A549 (cell line): ENCODE data around the gene IKBKG. TPM values are rescaled to one million over a fixed set of nuclear protein-coding genes. Genes with fewer than 3 reads are reported as not detected.

Source experiments
- ATAC-seq, 2 experiments: fragments of 200-7000 bp in 1 of 2; fragments of >200 bp in 1 of 2; cut with Nextera tagmentation in 1 of 2; cut with Tn5 transposase in 1 of 2; 3 replicates each; pipeline versions ENCODE4 v1.8.0 to v1.9.1; 2018 to 2020; ENCODE audit warnings: mild to moderate bottlenecking in 1 of 2, moderate library complexity in 1 of 2
- CTCF ChIA-PET: fragments of 300-600 bp; sonication (Branson Sonifier 250); formaldehyde crosslinking; extraction: SDS; loops from one replicate; lab custom pipeline; 2021; ENCODE audit warnings: antibody characterized with exemption, inconsistent platforms; lab: Yijun Ruan, JAX
- POLR2A ChIA-PET: fragments of 350-600 bp; formaldehyde crosslinking; extraction: SDS; loops from one replicate; lab custom pipeline; 2021; ENCODE audit warnings: antibody characterized with exemption, inconsistent platforms; lab: Yijun Ruan, JAX
- DNase-seq, 2 experiments: peaks; one replicate each; pipeline versions ENCODE4 v3.0.0 to v3.0.0-alpha.2; 2011 to 2016; ENCODE audit warnings: low read depth in 1 of 2, low spot score in 1 of 2
- FAIRE-seq: peaks from 2 replicates; lab custom pipeline; 2011; peaks lifted over from hg19 to GRCh38; lab: Jason Lieb, UNC
- H3K27ac ChIP-seq, 2 experiments: fragments of >200 bp; sonication (Bioruptor Twin); formaldehyde crosslinking; 3 replicates each; pipeline ENCODE4 v1.5.1; 2016 to 2017
- H3K4me1 ChIP-seq: fragments of >200 bp; sonication (Bioruptor Twin); formaldehyde crosslinking; 3 replicates; pipeline ENCODE4 v1.6.1; 2016
- H3K4me2 ChIP-seq: fragments of >200 bp; sonication (Bioruptor Twin); formaldehyde crosslinking; 3 replicates; pipeline ENCODE4 v1.6.1; 2016
- H3K4me3 ChIP-seq: fragments of >200 bp; sonication (Bioruptor Twin); formaldehyde crosslinking; 3 replicates; pipeline ENCODE4 v1.5.1; 2016
- H3K9me3 ChIP-seq: fragments of >200 bp; sonication (Bioruptor Twin); formaldehyde crosslinking; 3 replicates; pipeline ENCODE4 v1.6.1; 2016
- CBX2 ChIP-seq: fragments of 200-600 bp; sonication (generic); IDR thresholded peaks from 2 replicates; pipeline ENCODE4 v1.6.1; 2016; ENCODE audit warnings: low read depth, mild to moderate bottlenecking, borderline replicate concordance
- CBX8 ChIP-seq: fragments of 200-600 bp; sonication (generic); IDR thresholded peaks from 2 replicates; pipeline ENCODE4 v1.6.1; 2016
- CEBPB ChIP-seq, 2 experiments: fragments of >200 bp in 1 of 2; sonication (Bioruptor Twin) in 1 of 2; formaldehyde crosslinking in 1 of 2; IDR thresholded peaks; 2 replicates each; pipeline ENCODE4 v1.6.1; 2012 to 2016
- EHMT2 ChIP-seq: fragments of 200-600 bp; sonication (generic); IDR thresholded peaks from 2 replicates; pipeline ENCODE4 v1.6.1; 2016; ENCODE audit warnings: antibody characterized with exemption, low read depth, mild to moderate bottlenecking, moderate library complexity
- FOSB ChIP-seq: fragments of 250-450 bp; sonication (Bioruptor Pico); IDR thresholded peaks from 2 replicates; pipeline ENCODE4 v1.5.0; 2020; ENCODE audit warnings: mild to moderate bottlenecking, moderate library complexity
- FOSL2 ChIP-seq, 2 experiments: fragments of 450-650 bp in 1 of 2; fragments of >200 bp in 1 of 2; sonication (Bioruptor Twin) in 1 of 2; formaldehyde crosslinking; IDR thresholded peaks; 2 replicates each; pipeline versions ENCODE4 v1.5.0 to v1.6.1; 2016 to 2020; ENCODE audit warnings: mild to moderate bottlenecking in 1 of 2, moderate library complexity in 1 of 2
- HDAC2 ChIP-seq: fragments of 200-600 bp; sonication (generic); IDR thresholded peaks from 2 replicates; pipeline ENCODE4 v1.6.1; 2016
- KDM1A ChIP-seq: fragments of 200-600 bp; sonication (generic); IDR thresholded peaks from 2 replicates; pipeline ENCODE4 v1.6.1; 2016; ENCODE audit warnings: low read depth, mild to moderate bottlenecking
- KDM5A ChIP-seq: fragments of 200-600 bp; sonication (generic); IDR thresholded peaks from 2 replicates; pipeline ENCODE4 v1.6.1; 2016; ENCODE audit warnings: antibody characterized with exemption, mild to moderate bottlenecking
- NR3C1 ChIP-seq: fragments of >200 bp; sonication (Bioruptor Twin); formaldehyde crosslinking; IDR thresholded peaks from 3 replicates; pipeline ENCODE4 v1.6.1; 2017
- POLR2A ChIP-seq: IDR thresholded peaks from 2 replicates; pipeline ENCODE4 v1.6.1; 2012; ENCODE audit warnings: mild to moderate bottlenecking, low read length
- RNF2 ChIP-seq: fragments of 200-600 bp; sonication (generic); IDR thresholded peaks from 2 replicates; pipeline ENCODE4 v1.6.1; 2016; ENCODE audit warnings: low read depth, mild to moderate bottlenecking, antibody characterized with exemption, moderate library complexity, borderline replicate concordance
- SMC3 ChIP-seq: fragments of >200 bp; sonication (Bioruptor Twin); formaldehyde crosslinking; IDR thresholded peaks from 3 replicates; pipeline ENCODE4 v1.6.1; 2018; ENCODE audit warnings: inconsistent platforms
- SREBF2 ChIP-seq: fragments of 450-650 bp; IDR thresholded peaks from 2 replicates; pipeline ENCODE4 v1.6.1; 2014; ENCODE audit warnings: mild to moderate bottlenecking, moderate library complexity
- ZC3H11A ChIP-seq: fragments of 450-650 bp; IDR thresholded peaks from 2 replicates; pipeline ENCODE4 v1.6.1; 2014; ENCODE audit warnings: antibody characterized with exemption, mild to moderate bottlenecking
- WGBS: methylation state at CpG from one replicate; pipeline ENCODE4 v1.1.6; 2017; ENCODE audit errors: missing lambda C conversion rate; 5-methylcytosine and 5-hydroxymethylcytosine counted together
- polyA plus RNA-seq, 4 experiments: library from polyadenylated mRNA; depleted of rRNA in 3 of 4; stranded (reverse); fragments of >200 nt; fragmentation: RNase III in 1 of 4; extraction: RNeasy Plus Mini Kit Qiagen cat#74134 plus additional on column Dnase treatment in 1 of 4; gene quantifications; 2 replicates in 3 of 4; 3 replicates in 1 of 4; pipeline ENCODE4 v1.2.3, GENCODE V29; 2011 to 2017
- TF ChIP-seq, protein P1 (sequence below): fragments of 250-450 bp; sonication (Bioruptor Pico); IDR thresholded peaks from 2 replicates; pipeline ENCODE4 v1.5.0; 2020; ENCODE audit warnings: low read depth, mild to moderate bottlenecking, moderate library complexity
- TF ChIP-seq, protein P2 (sequence below): fragments of 200-600 bp; sonication (generic); IDR thresholded peaks from 2 replicates; pipeline ENCODE4 v1.6.1; 2016; ENCODE audit warnings: antibody characterized with exemption, mild to moderate bottlenecking, moderate library complexity
- TF ChIP-seq, protein P3 (sequence below): IDR thresholded peaks from 2 replicates; pipeline ENCODE4 v1.6.1; 2012
- TF ChIP-seq, protein P4 (sequence below): fragments of >200 bp; sonication (Bioruptor Twin); formaldehyde crosslinking; IDR thresholded peaks from 3 replicates; pipeline ENCODE4 v1.6.1; 2016
- TF ChIP-seq, protein P5 (sequence below): IDR thresholded peaks from 2 replicates; pipeline ENCODE4 v1.6.1; 2012; ENCODE audit warnings: low read depth, borderline replicate concordance
- TF ChIP-seq, protein P6 (sequence below): fragments of 250-450 bp; sonication (Bioruptor Pico); IDR thresholded peaks from 2 replicates; pipeline ENCODE4 v1.5.0; 2021; ENCODE audit warnings: mild to moderate bottlenecking, moderate library complexity, borderline replicate concordance

The IKBKG gene
- polyA plus RNA-seq, 2 of the 4 experiments (the other 2 are of a cell fraction): 19.7 to 34.2 TPM

DNA sequence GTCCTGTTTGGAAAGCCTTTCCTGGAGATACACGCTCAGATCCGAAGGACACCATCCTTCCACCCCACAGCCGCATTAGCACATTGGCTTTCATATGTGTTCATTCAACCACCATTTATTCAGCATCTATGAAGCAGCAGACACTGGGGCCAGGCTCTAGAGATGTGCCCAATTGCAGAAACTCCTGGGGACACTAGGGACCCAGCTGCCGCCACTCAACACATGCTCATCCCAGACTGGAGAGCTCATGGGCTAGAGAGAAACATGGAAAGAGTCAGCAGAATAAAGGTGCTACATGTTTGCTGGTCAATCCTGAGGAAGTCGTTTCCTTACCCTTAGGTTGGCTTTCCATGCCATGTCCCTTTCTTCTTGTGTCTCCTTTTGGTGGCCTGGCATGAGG is 45.1 kb downstream of the IKBKG start (continued):
- no peak for TF ChIP-seq FOSB (CRISPR knock-in tag)
- TF ChIP-seq SMC3: no peak
- no peak for TF ChIP-seq HDAC2

DNA sequence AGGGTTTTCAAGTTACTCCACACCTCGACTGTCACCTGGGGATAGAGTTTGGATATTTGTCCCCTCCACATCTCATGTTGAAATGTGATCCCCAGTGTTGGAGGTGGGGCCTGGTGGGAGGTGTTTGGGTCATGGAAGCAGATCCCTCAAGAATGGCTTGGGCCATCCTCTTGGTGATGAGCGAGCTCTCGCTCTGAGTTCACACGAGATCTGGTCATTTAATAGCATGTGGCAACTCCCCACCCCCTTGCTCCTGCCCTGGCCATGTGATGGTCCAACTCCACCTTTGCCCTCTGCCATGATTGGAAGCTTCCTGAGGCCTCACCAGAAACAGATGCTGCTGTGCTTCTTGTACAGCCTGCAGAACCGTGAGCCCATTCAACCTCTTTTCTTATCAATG is 45.8 kb downstream of the IKBKG start:
- no peak overlapping the region for H3K4me3 ChIP-seq
- no peak for TF ChIP-seq KDM1A
- TF ChIP-seq, protein P1, sequence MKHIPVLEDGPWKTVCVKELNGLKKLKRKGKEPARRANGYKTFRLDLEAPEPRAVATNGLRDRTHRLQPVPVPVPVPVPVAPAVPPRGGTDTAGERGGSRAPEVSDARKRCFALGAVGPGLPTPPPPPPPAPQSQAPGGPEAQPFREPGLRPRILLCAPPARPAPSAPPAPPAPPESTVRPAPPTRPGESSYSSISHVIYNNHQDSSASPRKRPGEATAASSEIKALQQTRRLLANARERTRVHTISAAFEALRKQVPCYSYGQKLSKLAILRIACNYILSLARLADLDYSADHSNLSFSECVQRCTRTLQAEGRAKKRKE: no peak
- TF ChIP-seq NR3C1: no peak
- TF ChIP-seq, protein P2, sequence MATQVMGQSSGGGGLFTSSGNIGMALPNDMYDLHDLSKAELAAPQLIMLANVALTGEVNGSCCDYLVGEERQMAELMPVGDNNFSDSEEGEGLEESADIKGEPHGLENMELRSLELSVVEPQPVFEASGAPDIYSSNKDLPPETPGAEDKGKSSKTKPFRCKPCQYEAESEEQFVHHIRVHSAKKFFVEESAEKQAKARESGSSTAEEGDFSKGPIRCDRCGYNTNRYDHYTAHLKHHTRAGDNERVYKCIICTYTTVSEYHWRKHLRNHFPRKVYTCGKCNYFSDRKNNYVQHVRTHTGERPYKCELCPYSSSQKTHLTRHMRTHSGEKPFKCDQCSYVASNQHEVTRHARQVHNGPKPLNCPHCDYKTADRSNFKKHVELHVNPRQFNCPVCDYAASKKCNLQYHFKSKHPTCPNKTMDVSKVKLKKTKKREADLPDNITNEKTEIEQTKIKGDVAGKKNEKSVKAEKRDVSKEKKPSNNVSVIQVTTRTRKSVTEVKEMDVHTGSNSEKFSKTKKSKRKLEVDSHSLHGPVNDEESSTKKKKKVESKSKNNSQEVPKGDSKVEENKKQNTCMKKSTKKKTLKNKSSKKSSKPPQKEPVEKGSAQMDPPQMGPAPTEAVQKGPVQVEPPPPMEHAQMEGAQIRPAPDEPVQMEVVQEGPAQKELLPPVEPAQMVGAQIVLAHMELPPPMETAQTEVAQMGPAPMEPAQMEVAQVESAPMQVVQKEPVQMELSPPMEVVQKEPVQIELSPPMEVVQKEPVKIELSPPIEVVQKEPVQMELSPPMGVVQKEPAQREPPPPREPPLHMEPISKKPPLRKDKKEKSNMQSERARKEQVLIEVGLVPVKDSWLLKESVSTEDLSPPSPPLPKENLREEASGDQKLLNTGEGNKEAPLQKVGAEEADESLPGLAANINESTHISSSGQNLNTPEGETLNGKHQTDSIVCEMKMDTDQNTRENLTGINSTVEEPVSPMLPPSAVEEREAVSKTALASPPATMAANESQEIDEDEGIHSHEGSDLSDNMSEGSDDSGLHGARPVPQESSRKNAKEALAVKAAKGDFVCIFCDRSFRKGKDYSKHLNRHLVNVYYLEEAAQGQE: no peak
- no peak for TF ChIP-seq KDM5A
- TF ChIP-seq RNF2: no peak
- no peak for TF ChIP-seq EHMT2
- TF ChIP-seq, protein P3, sequence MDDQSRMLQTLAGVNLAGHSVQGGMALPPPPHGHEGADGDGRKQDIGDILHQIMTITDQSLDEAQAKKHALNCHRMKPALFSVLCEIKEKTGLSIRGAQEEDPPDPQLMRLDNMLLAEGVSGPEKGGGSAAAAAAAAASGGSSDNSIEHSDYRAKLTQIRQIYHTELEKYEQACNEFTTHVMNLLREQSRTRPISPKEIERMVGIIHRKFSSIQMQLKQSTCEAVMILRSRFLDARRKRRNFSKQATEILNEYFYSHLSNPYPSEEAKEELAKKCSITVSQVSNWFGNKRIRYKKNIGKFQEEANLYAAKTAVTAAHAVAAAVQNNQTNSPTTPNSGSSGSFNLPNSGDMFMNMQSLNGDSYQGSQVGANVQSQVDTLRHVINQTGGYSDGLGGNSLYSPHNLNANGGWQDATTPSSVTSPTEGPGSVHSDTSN: no peak
- H3K9me3 ChIP-seq: peaks cover 5% of the 10 kb centered on the region; the same call in 1 of the 3 replicates
- H3K4me2 ChIP-seq: no peak overlapping the region
- WGBS: 45% methylated on average over 5 of the region's 5 CpGs
- FAIRE-seq: no peak
- ChIA-PET POLR2A (no interaction called here), CTCF (interaction anchor here (2.3 kb wide), 1 partner anchor 156 kb away, joined by 11 read pairs; no protein-coding TSS in a partner anchor)
- no peak for ATAC-seq
- no peaks in the 10 kb centered on the region for H3K4me1 ChIP-seq
- DNase-seq: no peak
- no peak overlapping the region for H3K27ac ChIP-seq

DNA sequence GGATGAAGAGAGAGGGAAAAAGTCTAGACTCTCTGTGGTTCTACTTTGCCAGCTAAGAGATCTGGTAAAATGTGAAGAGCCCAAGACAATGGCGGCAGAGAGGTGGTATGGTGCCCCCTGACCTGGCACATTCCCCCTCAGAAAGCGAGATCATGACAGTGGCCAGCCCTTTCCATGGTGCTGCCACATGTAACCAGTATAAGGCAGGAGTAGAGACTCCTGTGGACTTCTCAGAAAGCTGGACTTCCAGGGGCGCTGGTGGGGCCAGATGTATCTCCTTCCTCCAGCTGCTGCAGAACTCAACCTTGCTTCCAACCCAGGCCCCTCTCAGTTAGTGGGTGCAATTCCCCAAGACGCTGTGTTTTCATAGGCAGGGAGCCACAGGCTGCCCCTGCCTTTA is 47.1 kb downstream of the IKBKG start:
- ChIA-PET POLR2A (no interaction called here), CTCF (no interaction called here)
- DNase-seq (no peak), ATAC-seq (no peak), FAIRE-seq (no peak)
- no peaks in the 10 kb centered on the region for H3K4me1 ChIP-seq
- no peak overlapping the region for H3K27ac ChIP-seq
- no peak overlapping the region for H3K4me2 ChIP-seq
- TF ChIP-seq NR3C1: no peak
- TF ChIP-seq SREBF2: no peak
- TF ChIP-seq CEBPB (IDR thresholded peaks at IDR 0.05): no peak
- TF ChIP-seq, protein P4, sequence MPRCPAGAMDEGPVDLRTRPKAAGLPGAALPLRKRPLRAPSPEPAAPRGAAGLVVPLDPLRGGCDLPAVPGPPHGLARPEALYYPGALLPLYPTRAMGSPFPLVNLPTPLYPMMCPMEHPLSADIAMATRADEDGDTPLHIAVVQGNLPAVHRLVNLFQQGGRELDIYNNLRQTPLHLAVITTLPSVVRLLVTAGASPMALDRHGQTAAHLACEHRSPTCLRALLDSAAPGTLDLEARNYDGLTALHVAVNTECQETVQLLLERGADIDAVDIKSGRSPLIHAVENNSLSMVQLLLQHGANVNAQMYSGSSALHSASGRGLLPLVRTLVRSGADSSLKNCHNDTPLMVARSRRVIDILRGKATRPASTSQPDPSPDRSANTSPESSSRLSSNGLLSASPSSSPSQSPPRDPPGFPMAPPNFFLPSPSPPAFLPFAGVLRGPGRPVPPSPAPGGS: no peak
- no peak for TF ChIP-seq FOSL2 (IDR thresholded peaks at IDR 0.05)
- TF ChIP-seq FOSL2 (CRISPR knock-in tag; IDR thresholded peaks at IDR 0.05): no peak
- TF ChIP-seq POLR2A: no peak
- no peak for TF ChIP-seq CBX2
- TF ChIP-seq, protein P5, sequence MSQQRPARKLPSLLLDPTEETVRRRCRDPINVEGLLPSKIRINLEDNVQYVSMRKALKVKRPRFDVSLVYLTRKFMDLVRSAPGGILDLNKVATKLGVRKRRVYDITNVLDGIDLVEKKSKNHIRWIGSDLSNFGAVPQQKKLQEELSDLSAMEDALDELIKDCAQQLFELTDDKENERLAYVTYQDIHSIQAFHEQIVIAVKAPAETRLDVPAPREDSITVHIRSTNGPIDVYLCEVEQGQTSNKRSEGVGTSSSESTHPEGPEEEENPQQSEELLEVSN: no peak
- no peak for TF ChIP-seq ZC3H11A
- no peak for TF ChIP-seq CBX8
- TF ChIP-seq, protein P2: no peak
- TF ChIP-seq, protein P6, sequence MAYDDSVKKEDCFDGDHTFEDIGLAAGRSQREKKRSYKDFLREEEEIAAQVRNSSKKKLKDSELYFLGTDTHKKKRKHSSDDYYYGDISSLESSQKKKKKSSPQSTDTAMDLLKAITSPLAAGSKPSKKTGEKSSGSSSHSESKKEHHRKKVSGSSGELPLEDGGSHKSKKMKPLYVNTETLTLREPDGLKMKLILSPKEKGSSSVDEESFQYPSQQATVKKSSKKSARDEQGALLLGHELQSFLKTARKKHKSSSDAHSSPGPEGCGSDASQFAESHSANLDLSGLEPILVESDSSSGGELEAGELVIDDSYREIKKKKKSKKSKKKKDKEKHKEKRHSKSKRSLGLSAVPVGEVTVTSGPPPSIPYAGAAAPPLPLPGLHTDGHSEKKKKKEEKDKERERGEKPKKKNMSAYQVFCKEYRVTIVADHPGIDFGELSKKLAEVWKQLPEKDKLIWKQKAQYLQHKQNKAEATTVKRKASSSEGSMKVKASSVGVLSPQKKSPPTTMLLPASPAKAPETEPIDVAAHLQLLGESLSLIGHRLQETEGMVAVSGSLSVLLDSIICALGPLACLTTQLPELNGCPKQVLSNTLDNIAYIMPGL (CRISPR knock-in tag): no peak
- 7% methylated on average over 3 of the region's 4 CpGs for WGBS
- no peak overlapping the region for H3K4me3 ChIP-seq
- peaks cover 5% of the 10 kb centered on the region; the same call in 1 of the 3 replicates for H3K9me3 ChIP-seq
